Natural killer cell (primary cell): Measurements from ENCODE around the gene PDS5B. TPM values are rescaled to one million over a fixed set of nuclear protein-coding genes. Genes with fewer than 3 reads are reported as not detected.

Source experiments
- ATAC-seq, 3 donors: fragments of 150-1000 bp in 2 of 3; fragments of 200-7000 bp in 1 of 3; cut with Tn5 transposase; 1 replicate in 1 of 3; 2 replicates in 2 of 3; pipeline ENCODE4 v1.10.0; 2021; ENCODE audit warnings: mild to moderate bottlenecking in 2 of 3, moderate library complexity in 2 of 3
- DNase-seq, 2 donors: peaks; one replicate each; pipeline versions ENCODE4 v3.0.0 to v3.0.0-alpha.2; 2013 to 2021; ENCODE audit warnings: mixed read lengths in 1 of 2
- H3K27ac ChIP-seq: one replicate; pipeline ENCODE4 v1.5.1; 2013; ENCODE audit warnings: mild to moderate bottlenecking, low read length
- H3K27me3 ChIP-seq: one replicate; pipeline ENCODE4 v1.6.1; 2013; ENCODE audit warnings: low read length; ENCODE audit not compliant: control insufficient read depth, insufficient read depth
- H3K36me3 ChIP-seq: one replicate; pipeline ENCODE4 v1.6.1; 2013; ENCODE audit warnings: low read length; ENCODE audit not compliant: control insufficient read depth, insufficient read depth
- H3K4me1 ChIP-seq: one replicate; pipeline ENCODE4 v1.6.1; 2013; ENCODE audit warnings: low read length; ENCODE audit not compliant: control insufficient read depth, insufficient read depth
- H3K4me3 ChIP-seq: one replicate; pipeline ENCODE4 v1.5.1; 2013; ENCODE audit warnings: low read length
- H3K9me3 ChIP-seq: one replicate; pipeline ENCODE4 v1.6.1; 2013; ENCODE audit warnings: low read length; ENCODE audit not compliant: control insufficient read depth, insufficient read depth
- H3K27ac Mint-ChIP-seq, 2 donors: one replicate each; pipeline ENCODE4 v1.8.0; 2022; ENCODE audit warnings: mild to moderate bottlenecking in 2 of 2, mixed read lengths in 2 of 2, moderate library complexity in 1 of 2
- H3K27me3 Mint-ChIP-seq, 2 donors: one replicate each; pipeline ENCODE4 v1.8.0; 2022; ENCODE audit warnings: low read depth in 2 of 2, mixed read lengths in 2 of 2
- H3K36me3 Mint-ChIP-seq: one replicate; pipeline ENCODE4 v1.8.0; 2022; ENCODE audit warnings: mixed read lengths
- H3K4me1 Mint-ChIP-seq, 2 donors: one replicate each; pipeline ENCODE4 v1.8.0; 2022; ENCODE audit warnings: mixed read lengths in 2 of 2
- H3K4me3 Mint-ChIP-seq: one replicate; pipeline ENCODE4 v1.8.0; 2022; ENCODE audit warnings: mild to moderate bottlenecking, moderate library complexity, mixed read lengths
- H3K9me3 Mint-ChIP-seq, 2 donors: one replicate each; pipeline ENCODE4 v1.8.0; 2022; ENCODE audit warnings: mixed read lengths in 2 of 2
- CTCF ChIP-seq: fragments of 200-600 bp; IDR thresholded peaks from one replicate; pipeline ENCODE4 v1.8.0; 2022; ENCODE audit warnings: antibody characterized with exemption
- WGBS: methylation state at CpG from one replicate; pipeline ENCODE4 v1.1.7; 2013; ENCODE audit warnings: missing lambda C conversion rate; ENCODE audit not compliant: insufficient coverage; 5-methylcytosine and 5-hydroxymethylcytosine counted together
- intact Hi-C: fragments of 100-400 bp; cut with micrococcal nuclease; formaldehyde crosslinking; loops from one replicate; pipeline ENCODE4 v1.14.2; 2022
- total RNA-seq, 4 donors: library from RNA; stranded (reverse); fragments of 120-200 nt in 1 of 4; gene quantifications; one replicate each; pipeline versions ENCODE4 v1.2.3 to v1.2.4, GENCODE V29; 2013 to 2022

The PDS5B gene
- total RNA-seq, 3 donors from 2014 or later (not counting 1 experiment from before 2014, with no cell fraction given), result 59.4 to 70.6 (median 64.7) TPM

GRCh38 chr13:32790731-32791130 lies 204.5 kb downstream of the PDS5B start:
- TF ChIP-seq CTCF, result no peak
- no peak for ATAC-seq
- Mint-ChIP-seq H3K4me1 (peaks cover 18 to 23% of the 10 kb centered on the region in 2 donors), H3K36me3 (no peaks in the 10 kb centered on the region), H3K4me3 (peak overlapping the region; percentile 38), H3K9me3 (no peaks in the 10 kb centered on the region), H3K27ac (peak overlapping the region in 1 of 2 donors; percentile 49), H3K27me3 (no peaks in the 10 kb centered on the region)
- Histone ChIP-seq H3K4me1 (peaks cover 13% of the 10 kb centered on the region), H3K27ac (no peak overlapping the region), H3K4me3 (no peak overlapping the region), H3K36me3 (no peaks in the 10 kb centered on the region), H3K27me3 (no peaks in the 10 kb centered on the region), H3K9me3 (no peaks in the 10 kb centered on the region)
- no peak for DNase-seq
- 90% methylated on average over 3 of the region's 3 CpGs for WGBS
- intact Hi-C loops, result no loop called here

DNA sequence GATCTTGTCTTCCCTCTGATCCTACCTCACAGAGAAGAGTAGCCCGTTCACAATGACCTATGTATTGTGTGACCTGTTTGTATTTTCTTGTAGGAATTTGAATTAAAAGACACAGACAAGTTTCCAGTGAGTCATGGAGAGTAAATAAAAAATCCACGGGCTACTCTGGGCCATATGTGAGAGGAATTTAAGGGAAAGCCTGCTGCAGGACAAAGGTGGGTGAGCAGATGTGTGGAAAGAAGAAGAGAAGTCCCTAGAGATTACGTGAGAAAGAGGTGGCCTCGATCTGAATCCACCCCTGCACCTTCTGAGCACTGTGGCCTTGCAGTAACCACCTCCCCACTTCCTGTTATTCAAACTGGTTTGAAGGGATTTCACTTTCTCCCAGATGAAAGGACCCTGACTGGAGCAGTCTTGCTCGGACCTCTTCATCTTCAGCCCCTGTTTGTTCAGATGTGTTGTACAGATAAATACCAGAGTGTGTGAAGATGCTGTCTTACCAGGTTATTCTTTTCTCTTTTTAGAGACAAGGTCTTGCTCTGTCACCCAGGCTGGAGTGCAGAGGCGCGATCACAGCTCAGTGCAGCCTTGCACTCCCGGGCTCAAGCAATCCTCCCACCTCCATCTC lies 205.4 kb downstream of the PDS5B start:
- ATAC-seq (peak; percentile 34 to 73 (median 65)), DNase-seq (peak in 1 of 2 donors; percentile 64)
- Mint-ChIP-seq H3K4me1 (peaks cover 18 to 23% of the 10 kb centered on the region in 2 donors), H3K36me3 (no peaks in the 10 kb centered on the region), H3K9me3 (no peaks in the 10 kb centered on the region), H3K27ac (peak overlapping the region; percentile 25 to 49), H3K27me3 (no peaks in the 10 kb centered on the region), H3K4me3 (peak overlapping the region; percentile 66)
- TF ChIP-seq CTCF, result no peak
- H3K36me3 ChIP-seq, result no peaks in the 10 kb centered on the region
- intact Hi-C loops, result no loop called here
- H3K4me1 ChIP-seq, result peaks cover 13% of the 10 kb centered on the region
- H3K4me3 ChIP-seq, result no peak overlapping the region
- no peaks in the 10 kb centered on the region for H3K9me3 ChIP-seq
- H3K27ac ChIP-seq, result peak overlapping the region; percentile 14
- 36% methylated on average over 5 of the region's 8 CpGs for WGBS
- no peaks in the 10 kb centered on the region for H3K27me3 ChIP-seq

- no peak overlapping the region for H3K4me3 Mint-ChIP-seq
- Histone ChIP-seq H3K4me1 (peaks cover 8% of the 10 kb centered on the region), H3K27ac (no peak overlapping the region), H3K27me3 (no peaks in the 10 kb centered on the region), H3K36me3 (no peaks in the 10 kb centered on the region), H3K4me3 (no peak overlapping the region), H3K9me3 (no peaks in the 10 kb centered on the region)
- peaks cover 7 to 10% of the 10 kb centered on the region in 2 donors for H3K27me3 Mint-ChIP-seq
- 89% methylated on average over 1 of the region's 1 CpG for WGBS
- no peak for DNase-seq
- ATAC-seq, result no peak
- intact Hi-C loops, result no loop called here
- H3K4me1 Mint-ChIP-seq, result peaks cover 8 to 10% of the 10 kb centered on the region in 2 donors
- no peak overlapping the region for H3K27ac Mint-ChIP-seq
- no peaks in the 10 kb centered on the region for H3K36me3 Mint-ChIP-seq
- no peaks in the 10 kb centered on the region for H3K9me3 Mint-ChIP-seq
- no peak for TF ChIP-seq CTCF
These were observed 210.5 kb downstream of the PDS5B start for GRCh38 chr13:32796754-32797153.

DNA sequence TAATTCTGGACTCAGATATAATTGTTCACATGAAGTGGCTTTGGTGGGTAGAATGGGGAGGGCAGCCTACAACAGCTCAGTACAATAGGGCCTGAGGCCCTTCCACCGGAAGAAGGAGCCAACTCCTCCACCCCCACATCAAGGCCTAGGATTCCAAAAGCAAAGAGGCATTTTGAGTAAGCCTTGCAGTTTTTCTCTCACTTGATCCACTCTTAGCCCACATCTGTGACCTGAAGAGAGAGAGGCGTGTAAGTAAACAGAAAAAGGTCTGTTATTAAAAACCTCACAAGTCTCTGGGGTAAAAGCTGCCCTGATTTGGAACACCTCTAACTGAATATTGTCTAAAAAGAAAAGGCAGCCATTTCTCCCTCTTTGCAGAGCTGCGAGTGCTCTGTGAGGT lies 215.9 kb downstream of the PDS5B start:
- H3K27me3 Mint-ChIP-seq, result peaks cover 12 to 25% of the 10 kb centered on the region in 2 donors
- Histone ChIP-seq H3K9me3 (no peaks in the 10 kb centered on the region), H3K27ac (no peak overlapping the region), H3K4me1 (no peaks in the 10 kb centered on the region), H3K4me3 (no peak overlapping the region), H3K36me3 (no peaks in the 10 kb centered on the region), H3K27me3 (no peaks in the 10 kb centered on the region)
- intact Hi-C loops, result no loop called here
- no peak for TF ChIP-seq CTCF
- no peak overlapping the region for H3K27ac Mint-ChIP-seq
- no peaks in the 10 kb centered on the region for H3K9me3 Mint-ChIP-seq
- H3K4me3 Mint-ChIP-seq, result no peak overlapping the region
- H3K4me1 Mint-ChIP-seq, result no peaks in the 10 kb centered on the region
- ATAC-seq, result no peak
- no peaks in the 10 kb centered on the region for H3K36me3 Mint-ChIP-seq
- WGBS, result 75% methylated on average over 2 of the region's 3 CpGs
- no peak for DNase-seq
